Measurements from ENCODE around the gene MEF2C.

- TF ChIP-seq EZH2 (IDR thresholded peaks at IDR 0.05; ENCODE audit: insufficient read depth, poor library complexity, severe bottlenecking) (no peak), EZH2phosphoT487 (IDR thresholded peaks at IDR 0.05; ENCODE audit: insufficient read depth, low read depth) (no peak)
These were observed 42.9 kb upstream of the MEF2C start for GRCh38 chr5:88925692-88926490.

All from GM23248 (cell line).